Mesenchymal stem cell (in vitro differentiated cells and primary cell): Measurements from ENCODE around the gene TRPC6.

Experiments used
- DNase-seq: peaks from one replicate; pipeline ENCODE4 v3.0.0-alpha.2; 2013
- H2AFZ ChIP-seq: one replicate; pipeline ENCODE4 v1.6.1; 2013; ENCODE audit warnings: low read depth, mild to moderate bottlenecking, control low read depth, inconsistent platforms, low read length, moderate library complexity
- H2AK5ac ChIP-seq: 2 replicates; pipeline ENCODE4 v1.6.1; 2013; ENCODE audit warnings: low read length, moderate library complexity, mild to moderate bottlenecking, inconsistent platforms; ENCODE audit not compliant: severe bottlenecking
- H2BK120ac ChIP-seq: one replicate; pipeline ENCODE4 v1.6.1; 2013; ENCODE audit warnings: low read depth, mild to moderate bottlenecking, inconsistent platforms, low read length, moderate library complexity
- H2BK12ac ChIP-seq, 2 experiments: one replicate each; pipeline ENCODE4 v1.6.1; 2013; ENCODE audit warnings: inconsistent platforms in 2 of 2, low read length in 2 of 2, mild to moderate bottlenecking in 2 of 2, moderate library complexity in 2 of 2, control low read depth in 1 of 2
- H2BK15ac ChIP-seq: one replicate; pipeline ENCODE4 v1.6.1; 2013; ENCODE audit warnings: mild to moderate bottlenecking, low read depth, inconsistent platforms; ENCODE audit not compliant: poor library complexity, severe bottlenecking
- H2BK5ac ChIP-seq: 2 replicates; pipeline ENCODE4 v1.6.1; 2013; ENCODE audit warnings: low read depth, mild to moderate bottlenecking, low read length, control low read depth, inconsistent platforms; ENCODE audit not compliant: poor library complexity, severe bottlenecking
- H3K14ac ChIP-seq, 2 experiments: one replicate each; pipeline ENCODE4 v1.6.1; 2013; ENCODE audit warnings: inconsistent platforms in 2 of 2, low read length in 2 of 2, control low read depth in 1 of 2, mild to moderate bottlenecking in 1 of 2, moderate library complexity in 1 of 2
- H3K18ac ChIP-seq, 2 experiments: one replicate each; pipeline ENCODE4 v1.6.1; 2013; ENCODE audit warnings: inconsistent platforms in 2 of 2, low read length in 2 of 2, control low read depth in 1 of 2, low read depth in 1 of 2, mild to moderate bottlenecking in 1 of 2
- H3K23ac ChIP-seq, 2 experiments: one replicate each; pipeline ENCODE4 v1.6.1; 2013; ENCODE audit warnings: inconsistent platforms in 2 of 2, low read length in 2 of 2, mild to moderate bottlenecking in 2 of 2, moderate library complexity in 2 of 2, control low read depth in 1 of 2
- H3K27ac ChIP-seq: 2 replicates; pipeline ENCODE4 v1.5.1; 2013; ENCODE audit warnings: mild to moderate bottlenecking, moderate library complexity, low read length, control low read depth, inconsistent platforms; ENCODE audit not compliant: poor library complexity, severe bottlenecking
- H3K27me3 ChIP-seq, 2 experiments: 2 replicates each; pipeline versions ENCODE4 v1.6.1 to v1.7.0; 2013; ENCODE audit warnings: low read length in 2 of 2, mild to moderate bottlenecking in 2 of 2, moderate library complexity in 2 of 2, control low read depth in 1 of 2, inconsistent platforms in 1 of 2; ENCODE audit not compliant: control insufficient read depth in 1 of 2, insufficient read depth in 1 of 2
- H3K36me3 ChIP-seq, 2 experiments: 2 replicates each; pipeline versions ENCODE4 v1.6.1 to v1.7.0; 2013; ENCODE audit warnings: low read length in 2 of 2, control low read depth in 1 of 2, inconsistent platforms in 1 of 2, low read depth in 1 of 2, mild to moderate bottlenecking in 1 of 2; ENCODE audit not compliant: insufficient read depth in 2 of 2, control insufficient read depth in 1 of 2
- H3K4ac ChIP-seq, 2 experiments: one replicate each; pipeline ENCODE4 v1.6.1; 2013; ENCODE audit warnings: inconsistent platforms in 2 of 2, low read length in 2 of 2, mild to moderate bottlenecking in 2 of 2, moderate library complexity in 2 of 2, control low read depth in 1 of 2, low read depth in 1 of 2
- H3K4me1 ChIP-seq: 2 replicates; pipeline ENCODE4 v1.6.1; 2013; ENCODE audit warnings: low read depth, low read length, control low read depth; ENCODE audit not compliant: control insufficient read depth, insufficient read depth
- H3K4me2 ChIP-seq: 2 replicates; pipeline ENCODE4 v1.6.1; 2013; ENCODE audit warnings: low read length, mild to moderate bottlenecking, inconsistent platforms; ENCODE audit not compliant: poor library complexity, severe bottlenecking
- H3K4me3 ChIP-seq, 2 experiments: 2 replicates each; pipeline versions ENCODE4 v1.5.1 to v1.7.0; 2013; ENCODE audit warnings: low read length in 2 of 2, mild to moderate bottlenecking in 2 of 2, control low read depth in 1 of 2, low read depth in 1 of 2; ENCODE audit not compliant: insufficient read depth in 1 of 2
- H3K79me1 ChIP-seq: replicated peaks from 2 replicates; pipeline ENCODE4 v1.6.1; 2013; ENCODE audit warnings: mild to moderate bottlenecking, control low read depth, low read length, inconsistent platforms; ENCODE audit not compliant: poor library complexity, severe bottlenecking
- H3K9ac ChIP-seq: 2 replicates; pipeline ENCODE4 v1.7.0; 2013; ENCODE audit warnings: mild to moderate bottlenecking, low read length, moderate library complexity
- H3K9me3 ChIP-seq: 2 replicates; pipeline ENCODE4 v1.7.0; 2013; ENCODE audit warnings: mild to moderate bottlenecking, low read length; ENCODE audit not compliant: control insufficient read depth
- H4K8ac ChIP-seq: one replicate; pipeline ENCODE4 v1.6.1; 2013; ENCODE audit warnings: inconsistent platforms, mild to moderate bottlenecking, low read length, moderate library complexity
- H4K91ac ChIP-seq: one replicate; pipeline ENCODE4 v1.6.1; 2013; ENCODE audit warnings: mild to moderate bottlenecking, low read length, inconsistent platforms
- WGBS: methylation state at CpG from one replicate; pipeline ENCODE4 v1.1.7; 2013; ENCODE audit warnings: mixed read lengths; 5-methylcytosine and 5-hydroxymethylcytosine counted together

Gene TRPC6

GRCh38 chr11:101434026-101434643 is 149.7 kb downstream of the TRPC6 start:
- no peak overlapping the region for H4K8ac ChIP-seq
- H3K18ac ChIP-seq, result no peak overlapping the region
- H3K14ac ChIP-seq, result no peak overlapping the region
- H3K27ac ChIP-seq, result no peak overlapping the region
- no peak overlapping the region for H2BK5ac ChIP-seq
- no peak overlapping the region for H3K4ac ChIP-seq
- peaks cover 2% of the 10 kb centered on the region for H3K4me1 ChIP-seq
- no peak overlapping the region for H3K23ac ChIP-seq
- H3K36me3 ChIP-seq, result no peaks in the 10 kb centered on the region
- H3K9ac ChIP-seq, result no peak overlapping the region
- H2AK5ac ChIP-seq, result no peak overlapping the region
- H4K91ac ChIP-seq, result no peak overlapping the region
- peaks cover 0 to 15% of the 10 kb centered on the region in 2 experiments for H3K27me3 ChIP-seq
- no peak overlapping the region for H2AFZ ChIP-seq
- 91% methylated on average over 3 of the region's 3 CpGs for WGBS
- DNase-seq, result no peak
- no peak overlapping the region for H2BK120ac ChIP-seq
- no peak overlapping the region for H2BK15ac ChIP-seq
- H3K4me3 ChIP-seq, result no peak overlapping the region
- H3K4me2 ChIP-seq, result no peak overlapping the region
- no peak overlapping the region for H2BK12ac ChIP-seq
- no peaks in the 10 kb centered on the region for H3K79me1 ChIP-seq
- no peaks in the 10 kb centered on the region for H3K9me3 ChIP-seq

- Histone ChIP-seq H3K18ac (no peak overlapping the region), H3K23ac (no peak overlapping the region), H3K79me1 (no peaks in the 10 kb centered on the region), H3K4me3 (no peak overlapping the region), H3K9me3 (peaks cover 2% of the 10 kb centered on the region), H3K36me3 (no peaks in the 10 kb centered on the region), H4K8ac (no peak overlapping the region), H3K4me1 (peaks cover 1% of the 10 kb centered on the region), H2AFZ (no peak overlapping the region), H3K27ac (no peak overlapping the region), H3K27me3 (peaks cover 0 to 15% of the 10 kb centered on the region in 2 experiments), H3K4me2 (no peak overlapping the region), H2BK15ac (no peak overlapping the region), H3K14ac (no peak overlapping the region), H2BK5ac (no peak overlapping the region), H2BK12ac (no peak overlapping the region), H4K91ac (no peak overlapping the region), H2AK5ac (no peak overlapping the region), H3K9ac (no peak overlapping the region), H2BK120ac (no peak overlapping the region), H3K4ac (no peak overlapping the region)
- no peak for DNase-seq
- 96% methylated on average over 4 of the region's 4 CpGs for WGBS
Measured at GRCh38 chr11:101433151-101433550, 150.7 kb downstream of the TRPC6 start.

GRCh38 chr11:101429703-101430540 is 153.9 kb downstream of the TRPC6 start:
- Histone ChIP-seq H3K23ac (no peak overlapping the region), H3K18ac (peak overlapping the region in 1 of 2 experiments; percentile 28), H3K27me3 (peaks cover 0 to 12% of the 10 kb centered on the region in 2 experiments), H3K14ac (no peak overlapping the region), H4K8ac (no peak overlapping the region), H3K4me1 (no peaks in the 10 kb centered on the region), H3K4me3 (no peak overlapping the region), H2BK5ac (no peak overlapping the region), H3K4me2 (no peak overlapping the region), H3K79me1 (no peaks in the 10 kb centered on the region), H2BK120ac (no peak overlapping the region), H4K91ac (no peak overlapping the region), H2AFZ (peak overlapping the region; percentile 49), H2BK15ac (no peak overlapping the region), H2BK12ac (no peak overlapping the region), H3K9me3 (peaks cover 16% of the 10 kb centered on the region), H3K36me3 (no peaks in the 10 kb centered on the region), H3K4ac (no peak overlapping the region), H2AK5ac (no peak overlapping the region), H3K9ac (no peak overlapping the region), H3K27ac (no peak overlapping the region)
- WGBS, result 100% methylated on average over 1 of the region's 2 CpGs
- DNase-seq, result peak; percentile 43

- Histone ChIP-seq H2BK5ac (no peak overlapping the region), H3K4me2 (no peak overlapping the region), H2BK120ac (no peak overlapping the region), H4K91ac (no peak overlapping the region), H2BK15ac (no peak overlapping the region), H3K79me1 (no peaks in the 10 kb centered on the region), H3K4ac (no peak overlapping the region), H4K8ac (peak overlapping the region; percentile 60), H2AK5ac (no peak overlapping the region), H3K36me3 (no peaks in the 10 kb centered on the region), H3K4me3 (no peak overlapping the region), H3K18ac (no peak overlapping the region), H3K27ac (no peak overlapping the region), H3K27me3 (peaks cover 0 to 9% of the 10 kb centered on the region in 2 experiments), H3K23ac (no peak overlapping the region), H2BK12ac (peak overlapping the region in 1 of 2 experiments; percentile 5), H3K9me3 (peaks cover 16% of the 10 kb centered on the region), H3K9ac (no peak overlapping the region), H2AFZ (no peak overlapping the region), H3K14ac (no peak overlapping the region), H3K4me1 (no peaks in the 10 kb centered on the region)
- peak; percentile 57 for DNase-seq
- WGBS, result 50% methylated on average over 1 of the region's 1 CpG
Measured at GRCh38 chr11:101428918-101429317, 154.9 kb downstream of the TRPC6 start.
